Activated naive CD4-positive, alpha-beta T cell treated with anti-CD3 and anti-CD28 coated beads, Interleukin-2, amount 10 ng/mL, durations not matched to agents 7 days and 5 days (primary cell): ENCODE measurements around the gene ENOPH1.
"Not testable (repeated sequence)": the region's sequence is repeated elsewhere in the genome, so short reads cannot be mapped to it uniquely, and the experiment has no call there.

ENCODE experiments used
- CTCF ChIA-PET: fragments of 350-600 bp; sonication (Branson Sonifier 250); formaldehyde crosslinking; loops from one replicate; lab custom pipeline; 2021; ENCODE audit warnings: antibody characterized with exemption; lab: Charles Lee
- DNase-seq: peaks from one replicate; pipeline ENCODE4 v3.0.0-alpha.2; 2020
- H3K27ac Mint-ChIP-seq: one replicate; pipeline ENCODE4 v1.8.0; 2021; ENCODE audit warnings: mild to moderate bottlenecking, moderate library complexity, mixed read lengths
- H3K27me3 Mint-ChIP-seq: one replicate; pipeline ENCODE4 v1.8.0; 2021; ENCODE audit warnings: mild to moderate bottlenecking, mixed read lengths
- H3K36me3 Mint-ChIP-seq: one replicate; pipeline ENCODE4 v1.8.0; 2021; ENCODE audit warnings: mixed read lengths
- H3K4me1 Mint-ChIP-seq: one replicate; pipeline ENCODE4 v1.8.0; 2021; ENCODE audit warnings: mixed read lengths
- H3K4me3 Mint-ChIP-seq: one replicate; pipeline ENCODE4 v1.8.0; 2021; ENCODE audit warnings: mild to moderate bottlenecking, moderate library complexity, mixed read lengths
- H3K9me3 Mint-ChIP-seq: one replicate; pipeline ENCODE4 v1.8.0; 2021; ENCODE audit warnings: mixed read lengths

Gene ENOPH1

DNA sequence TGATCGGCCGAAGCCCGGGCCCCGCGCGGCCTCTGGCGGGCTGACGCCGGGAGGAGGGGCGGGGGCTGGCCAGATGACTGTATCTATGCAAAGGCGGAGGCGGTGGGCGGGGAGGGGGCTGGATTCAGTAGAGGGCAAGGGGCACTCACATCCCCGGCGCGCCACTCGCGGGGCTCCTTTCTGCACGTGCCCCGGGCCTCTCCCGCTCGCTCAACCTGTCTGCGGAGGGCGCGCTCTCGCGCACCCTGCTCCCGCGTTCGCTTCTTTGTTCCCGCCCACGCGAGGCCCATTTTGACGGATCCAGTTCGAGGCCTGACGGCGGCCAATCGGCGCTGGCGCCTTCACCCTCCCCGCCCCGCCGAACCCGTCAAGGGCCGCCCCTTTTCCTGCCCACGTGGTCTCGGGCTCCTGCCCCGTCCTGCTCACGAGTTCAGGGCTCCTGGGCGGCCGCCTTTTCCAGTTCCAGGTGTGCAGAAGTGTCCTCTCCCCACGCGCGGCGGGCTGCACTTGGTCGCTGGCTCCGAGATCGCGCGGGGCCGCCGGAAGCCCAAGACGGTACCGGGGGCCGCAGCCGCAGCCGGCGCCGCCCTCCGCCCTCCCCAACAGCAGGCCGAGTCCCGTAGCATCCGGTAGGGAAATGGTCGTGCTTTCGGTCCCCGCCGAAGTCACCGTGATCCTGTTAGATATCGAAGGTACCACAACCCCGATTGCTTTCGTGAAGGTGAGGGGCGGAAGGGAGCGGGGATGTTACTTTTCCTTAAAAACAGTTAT lies at the start of gene ENOPH1, which contains the start of gene HNRNPDL:
Gene ENOPH1 (plus strand): TSS at position 398 of the 771 bp plus-strand sequence. CDS start 240 bp downstream, at position 638.
Gene HNRNPDL (minus strand): TSS at position 270 of the 771 bp plus-strand sequence. CDS start 772 bp downstream, outside the sequence.
- Mint-ChIP-seq H3K27me3 (peaks cover 8% of the 10 kb centered on the region), H3K36me3 (peaks cover 52% of the 10 kb centered on the region), H3K9me3 (no peaks in the 10 kb centered on the region), H3K4me3 (peak within 1 kb of the TSS; percentile 100), H3K27ac (peak within 1 kb of the TSS; percentile 99), H3K4me1 (peaks cover 60% of the 10 kb centered on the region)
- CTCF ChIA-PET, result no interaction called here
- peak; percentile 98 for DNase-seq

- no peak for DNase-seq
- H3K27me3 Mint-ChIP-seq, result peaks cover 6% of the 10 kb centered on the region
- H3K27ac Mint-ChIP-seq, result no peak overlapping the region
- H3K36me3 Mint-ChIP-seq, result peaks cover 24% of the 10 kb centered on the region
- CTCF ChIA-PET, result no interaction called here
- peaks cover 4% of the 10 kb centered on the region for H3K9me3 Mint-ChIP-seq
- H3K4me3 Mint-ChIP-seq, result no peak overlapping the region
- peaks cover 22% of the 10 kb centered on the region for H3K4me1 Mint-ChIP-seq
Measured at GRCh38 chr4:82380831-82381230, 49.6 kb upstream of the ENOPH1 start.

GRCh38 chr4:82381235-82381634 lies 49.2 kb upstream of the ENOPH1 start:
- Mint-ChIP-seq H3K27ac (no peak overlapping the region), H3K27me3 (peaks cover 6% of the 10 kb centered on the region), H3K4me3 (no peak overlapping the region), H3K4me1 (peaks cover 18% of the 10 kb centered on the region), H3K9me3 (peaks cover 5% of the 10 kb centered on the region), H3K36me3 (peaks cover 20% of the 10 kb centered on the region)
- no peak for DNase-seq
- CTCF ChIA-PET, result no interaction called here

DNA sequence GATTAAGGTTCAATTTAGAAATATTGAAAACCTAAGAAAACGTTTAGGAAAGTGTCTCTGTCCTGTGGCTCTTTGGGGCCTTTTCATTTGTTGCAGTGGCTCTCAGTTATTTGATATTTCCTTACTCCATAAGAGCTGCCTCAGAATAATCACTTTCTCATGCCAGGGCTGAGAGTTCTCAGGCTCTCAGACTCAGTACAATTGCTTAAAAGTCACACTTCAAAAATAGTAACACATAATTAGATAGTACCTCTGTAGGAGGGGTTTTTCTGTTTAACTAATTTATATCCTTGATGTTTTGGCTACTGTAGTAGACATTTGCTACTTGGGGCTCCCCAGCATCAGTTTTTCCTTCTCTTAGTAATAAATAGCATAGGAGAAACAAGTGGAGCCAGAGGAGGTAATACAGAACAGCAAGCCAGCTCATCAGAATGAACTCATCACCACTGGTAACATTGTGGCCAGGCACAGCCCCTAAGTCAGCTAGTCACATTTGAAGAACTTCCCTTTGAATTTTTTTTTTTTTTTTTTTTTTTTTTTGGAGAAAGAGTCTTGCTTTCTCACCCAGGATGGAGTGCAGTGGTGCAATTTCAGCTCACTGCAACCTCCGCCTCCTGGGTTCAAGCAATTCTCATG lies 48.6 kb upstream of the ENOPH1 start:
- H3K27ac Mint-ChIP-seq, result no peak overlapping the region
- H3K36me3 Mint-ChIP-seq, result peaks cover 16% of the 10 kb centered on the region
- CTCF ChIA-PET, result no interaction called here
- peaks cover 5% of the 10 kb centered on the region for H3K9me3 Mint-ChIP-seq
- H3K4me1 Mint-ChIP-seq, result peaks cover 14% of the 10 kb centered on the region
- no peak for DNase-seq
- H3K4me3 Mint-ChIP-seq, result no peak overlapping the region
- H3K27me3 Mint-ChIP-seq, result peaks cover 6% of the 10 kb centered on the region

GRCh38 chr4:82382751-82383150 lies 47.6 kb upstream of the ENOPH1 start:
- Mint-ChIP-seq H3K27ac (no peak overlapping the region), H3K36me3 (peaks cover 11% of the 10 kb centered on the region), H3K27me3 (peaks cover 6% of the 10 kb centered on the region), H3K4me1 (peaks cover 6% of the 10 kb centered on the region), H3K4me3 (no peak overlapping the region), H3K9me3 (peaks cover 5% of the 10 kb centered on the region)
- CTCF ChIA-PET, result no interaction called here
- no peak for DNase-seq

DNA sequence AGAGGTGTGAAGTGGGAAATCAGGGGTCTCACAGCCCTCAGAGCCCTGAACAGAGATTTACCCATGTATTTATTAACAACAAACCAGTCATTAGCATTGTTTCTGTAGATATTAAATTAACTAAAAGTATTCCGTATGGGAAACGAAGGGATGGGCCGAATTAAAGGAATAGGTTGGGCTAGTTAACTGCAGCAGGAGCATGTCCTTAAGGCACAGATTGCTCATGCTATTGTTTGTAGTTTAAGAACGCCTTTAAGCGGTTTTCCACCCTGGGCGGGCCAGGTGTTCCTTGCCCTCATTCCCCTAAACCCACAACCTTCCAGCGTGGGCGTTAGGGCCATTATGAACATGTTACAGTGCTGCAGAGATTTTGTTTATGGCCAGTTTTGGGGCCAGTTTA lies 44.1 kb upstream of the ENOPH1 start:
- not testable (repeated sequence) for H3K4me3 Mint-ChIP-seq, H3K27me3 Mint-ChIP-seq, H3K9me3 Mint-ChIP-seq, H3K4me1 Mint-ChIP-seq, H3K36me3 Mint-ChIP-seq, H3K27ac Mint-ChIP-seq, DNase-seq
- CTCF ChIA-PET, result interaction anchor here (1.0 kb wide), 1 partner anchor 352 kb away, joined by 3 read pairs; no protein-coding TSS in a partner anchor

DNA sequence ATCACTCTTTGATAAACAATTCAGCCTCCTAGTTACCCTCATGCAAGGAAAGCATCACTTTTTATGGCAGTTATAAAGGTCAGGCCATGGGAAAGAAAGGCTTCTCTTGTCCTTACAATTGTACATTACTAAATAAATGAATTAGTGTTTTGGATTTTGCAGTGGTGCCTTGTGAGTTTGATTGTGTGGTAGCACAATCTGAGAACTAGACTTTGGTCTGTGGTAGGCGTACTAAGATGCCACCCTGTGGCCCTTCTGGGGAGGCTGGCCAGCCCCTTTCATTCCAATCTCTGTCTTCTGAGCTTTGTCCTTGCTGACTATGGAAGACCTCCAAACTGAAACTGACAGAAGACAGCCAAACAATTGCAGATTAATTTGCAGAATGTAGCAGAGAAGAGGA lies 42.0 kb upstream of the ENOPH1 start:
- CTCF ChIA-PET, result interaction anchor here (0.6 kb wide), 1 partner anchor 28 kb away, joined by 4 read pairs; no protein-coding TSS in a partner anchor
- H3K9me3 Mint-ChIP-seq, result peaks cover 1% of the 10 kb centered on the region

DNA sequence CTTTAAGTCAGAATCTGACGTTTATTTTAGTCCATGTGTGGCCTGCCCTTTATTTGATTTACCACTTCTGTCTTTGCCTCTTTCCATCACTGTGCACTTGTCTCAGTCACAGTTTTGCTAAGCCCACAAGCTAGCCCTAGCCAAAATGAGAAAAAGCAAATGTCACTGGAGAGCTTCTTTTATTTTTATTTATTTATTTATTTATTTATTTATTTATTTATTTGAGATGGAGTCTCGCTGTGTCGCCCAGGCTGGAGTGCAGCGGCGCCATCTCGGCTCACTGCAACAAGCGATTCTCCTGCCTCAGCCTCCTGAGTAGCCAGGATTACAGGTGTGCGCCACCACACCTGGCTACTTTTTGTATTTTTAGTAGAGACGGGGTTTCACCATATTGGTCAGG lies 40.3 kb upstream of the ENOPH1 start:
- not testable (repeated sequence) for H3K4me1 Mint-ChIP-seq, H3K36me3 Mint-ChIP-seq, H3K9me3 Mint-ChIP-seq, H3K27me3 Mint-ChIP-seq, DNase-seq, H3K4me3 Mint-ChIP-seq, H3K27ac Mint-ChIP-seq
- CTCF ChIA-PET, result interaction anchor here (0.6 kb wide), 1 partner anchor 188 kb away, joined by 3 read pairs; no protein-coding TSS in a partner anchor

More for the DNA sequence above, 42.0 kb upstream of the ENOPH1 start:
- Mint-ChIP-seq H3K4me1 (no peaks in the 10 kb centered on the region), H3K27me3 (peaks cover 6% of the 10 kb centered on the region), H3K4me3 (no peak overlapping the region), H3K27ac (no peak overlapping the region), H3K36me3 (peaks cover 1% of the 10 kb centered on the region)
- DNase-seq, result no peak

DNA sequence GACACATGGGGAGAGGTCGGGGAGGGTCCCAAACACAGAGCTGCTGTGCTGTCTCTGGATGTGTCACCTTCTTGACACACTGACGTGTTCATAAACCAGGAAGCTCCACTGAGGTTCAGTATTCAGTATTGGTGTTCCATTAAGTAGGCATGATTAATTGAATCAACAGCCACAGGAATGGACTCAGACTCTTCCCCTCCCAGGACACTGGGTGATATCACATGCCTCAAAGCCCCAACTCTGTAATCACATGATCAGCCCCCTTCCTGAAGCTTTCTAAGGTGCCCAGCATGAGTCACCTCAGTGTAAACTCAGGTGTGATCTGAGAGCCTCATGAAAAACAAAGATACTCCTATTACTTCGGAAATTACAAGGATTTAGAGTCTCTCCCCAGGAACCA lies 35.5 kb upstream of the ENOPH1 start:
- H3K36me3 Mint-ChIP-seq, result no peaks in the 10 kb centered on the region
- H3K4me3 Mint-ChIP-seq, result no peak overlapping the region
- no peak overlapping the region for H3K27ac Mint-ChIP-seq
- no peak for DNase-seq
- CTCF ChIA-PET, result no interaction called here
- H3K4me1 Mint-ChIP-seq, result no peaks in the 10 kb centered on the region
- no peaks in the 10 kb centered on the region for H3K9me3 Mint-ChIP-seq
- H3K27me3 Mint-ChIP-seq, result peaks cover 18% of the 10 kb centered on the region

DNA sequence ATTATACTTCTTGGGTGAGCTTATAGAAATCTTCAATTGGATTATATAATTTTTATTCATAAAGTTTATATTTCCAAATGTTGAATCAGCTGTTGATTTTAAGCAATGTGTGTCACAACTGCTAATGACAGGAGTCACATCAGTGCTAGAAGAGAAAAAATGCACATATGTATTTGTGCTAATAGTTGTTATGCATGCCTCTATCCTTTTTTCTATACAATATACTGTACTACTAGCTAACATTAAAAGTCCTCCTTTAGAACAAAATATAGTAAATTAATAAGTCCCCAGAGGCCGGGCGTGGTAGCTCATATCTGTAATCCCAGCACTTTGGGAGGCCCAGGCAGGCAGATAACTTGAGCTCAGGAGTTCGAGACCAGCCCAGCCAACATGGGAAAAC lies 32.9 kb upstream of the ENOPH1 start:
- no peaks in the 10 kb centered on the region for H3K4me1 Mint-ChIP-seq
- CTCF ChIA-PET, result interaction anchor here (0.7 to 0.9 kb wide), 2 partner anchors 12 to 38 kb away, joined by 3 to 4 read pairs; no protein-coding TSS in a partner anchor
- no peak overlapping the region for H3K27ac Mint-ChIP-seq
- H3K9me3 Mint-ChIP-seq, result no peaks in the 10 kb centered on the region
- H3K4me3 Mint-ChIP-seq, result no peak overlapping the region
- no peaks in the 10 kb centered on the region for H3K36me3 Mint-ChIP-seq
- no peak for DNase-seq
- peaks cover 33% of the 10 kb centered on the region for H3K27me3 Mint-ChIP-seq

DNA sequence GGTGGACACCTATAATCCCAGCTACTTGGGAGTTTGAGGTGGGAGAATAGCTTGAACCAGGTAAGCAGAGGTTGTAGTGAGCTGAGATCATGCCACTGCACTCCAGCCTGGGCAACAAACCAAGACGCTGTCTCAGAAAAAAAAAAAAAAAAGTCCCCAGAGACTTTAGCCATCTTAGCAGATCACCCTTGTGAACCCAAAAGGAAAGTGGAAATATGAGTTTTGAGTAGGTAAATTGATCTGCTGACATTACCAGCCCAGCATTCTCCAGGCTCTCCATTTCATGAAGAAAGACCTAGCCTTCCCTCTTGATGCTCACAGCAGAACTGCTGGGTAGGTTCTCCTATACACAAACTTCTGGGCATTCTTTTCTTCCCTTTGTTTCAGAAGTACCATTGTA lies 32.1 kb upstream of the ENOPH1 start:
- H3K27ac Mint-ChIP-seq, result no peak overlapping the region
- no peaks in the 10 kb centered on the region for H3K36me3 Mint-ChIP-seq
- H3K4me1 Mint-ChIP-seq, result no peaks in the 10 kb centered on the region
- no peaks in the 10 kb centered on the region for H3K9me3 Mint-ChIP-seq
- DNase-seq, result no peak
- CTCF ChIA-PET, result no interaction called here
- H3K4me3 Mint-ChIP-seq, result no peak overlapping the region
- H3K27me3 Mint-ChIP-seq, result peaks cover 36% of the 10 kb centered on the region

- Mint-ChIP-seq H3K4me1 (no peaks in the 10 kb centered on the region), H3K27ac (no peak overlapping the region), H3K4me3 (no peak overlapping the region), H3K27me3 (peaks cover 37% of the 10 kb centered on the region), H3K9me3 (no peaks in the 10 kb centered on the region), H3K36me3 (no peaks in the 10 kb centered on the region)
- no peak for DNase-seq
- CTCF ChIA-PET, result no interaction called here
Measured at GRCh38 chr4:82401600-82401999, 28.8 kb upstream of the ENOPH1 start.

GRCh38 chr4:82402196-82402775 lies 28.1 kb upstream of the ENOPH1 start:
- CTCF ChIA-PET, result no interaction called here
- Mint-ChIP-seq H3K4me3 (no peak overlapping the region), H3K27me3 (peaks cover 37% of the 10 kb centered on the region), H3K4me1 (no peaks in the 10 kb centered on the region), H3K27ac (no peak overlapping the region), H3K9me3 (no peaks in the 10 kb centered on the region), H3K36me3 (no peaks in the 10 kb centered on the region)
- DNase-seq, result no peak

- peaks cover 37% of the 10 kb centered on the region for H3K27me3 Mint-ChIP-seq
- no peaks in the 10 kb centered on the region for H3K4me1 Mint-ChIP-seq
- H3K9me3 Mint-ChIP-seq, result no peaks in the 10 kb centered on the region
- CTCF ChIA-PET, result no interaction called here
- no peak for DNase-seq
- no peak overlapping the region for H3K27ac Mint-ChIP-seq
- no peak overlapping the region for H3K4me3 Mint-ChIP-seq
- no peaks in the 10 kb centered on the region for H3K36me3 Mint-ChIP-seq
Measured at GRCh38 chr4:82403725-82404124, 26.7 kb upstream of the ENOPH1 start.
